ENCODE results near the gene IL17REL.

GRCh38 chr22:50018608-50019285 lies 6.2 kb upstream of the IL17REL start:
- TF ChIP-seq, protein P1, sequence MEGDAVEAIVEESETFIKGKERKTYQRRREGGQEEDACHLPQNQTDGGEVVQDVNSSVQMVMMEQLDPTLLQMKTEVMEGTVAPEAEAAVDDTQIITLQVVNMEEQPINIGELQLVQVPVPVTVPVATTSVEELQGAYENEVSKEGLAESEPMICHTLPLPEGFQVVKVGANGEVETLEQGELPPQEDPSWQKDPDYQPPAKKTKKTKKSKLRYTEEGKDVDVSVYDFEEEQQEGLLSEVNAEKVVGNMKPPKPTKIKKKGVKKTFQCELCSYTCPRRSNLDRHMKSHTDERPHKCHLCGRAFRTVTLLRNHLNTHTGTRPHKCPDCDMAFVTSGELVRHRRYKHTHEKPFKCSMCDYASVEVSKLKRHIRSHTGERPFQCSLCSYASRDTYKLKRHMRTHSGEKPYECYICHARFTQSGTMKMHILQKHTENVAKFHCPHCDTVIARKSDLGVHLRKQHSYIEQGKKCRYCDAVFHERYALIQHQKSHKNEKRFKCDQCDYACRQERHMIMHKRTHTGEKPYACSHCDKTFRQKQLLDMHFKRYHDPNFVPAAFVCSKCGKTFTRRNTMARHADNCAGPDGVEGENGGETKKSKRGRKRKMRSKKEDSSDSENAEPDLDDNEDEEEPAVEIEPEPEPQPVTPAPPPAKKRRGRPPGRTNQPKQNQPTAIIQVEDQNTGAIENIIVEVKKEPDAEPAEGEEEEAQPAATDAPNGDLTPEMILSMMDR (IDR thresholded peaks at IDR 0.05): no peak
- TF ChIP-seq POLR2A (IDR thresholded peaks at IDR 0.05): no peak

Data from adrenal gland (tissue), 5 donors.